Measurements from ENCODE around the gene CTSD.

CTSD gene

GRCh38 chr11:1733009-1733715 is 30.6 kb downstream of the CTSD start:
- peaks cover 28% of the 10 kb centered on the region for H3K9me3 ChIP-seq
- H3K36me3 ChIP-seq, result no peaks in the 10 kb centered on the region
- no peaks in the 10 kb centered on the region for H3K27me3 ChIP-seq
- H3K27ac ChIP-seq, result peak overlapping the region; percentile 58; the same call in 1 of the 2 replicates
- no peak overlapping the region for H3K4me3 ChIP-seq
- H4K20me1 ChIP-seq, result no peaks in the 10 kb centered on the region
- H3K9ac ChIP-seq, result no peak overlapping the region
- no peak for TF ChIP-seq Cebpa-rat (IDR thresholded peaks at IDR 0.05)
- H3K4me1 ChIP-seq, result peaks cover 72% of the 10 kb centered on the region
- peak overlapping the region; percentile 74 for H3K4me2 ChIP-seq

GRCh38 chr11:1732418-1733008 is 31.2 kb downstream of the CTSD start:
- H3K4me1 ChIP-seq, result peaks cover 79% of the 10 kb centered on the region
- no peak for TF ChIP-seq Cebpa-rat (IDR thresholded peaks at IDR 0.05)
- H3K36me3 ChIP-seq, result no peaks in the 10 kb centered on the region
- H3K4me2 ChIP-seq, result peak overlapping the region; percentile 74
- no peak overlapping the region for H3K9ac ChIP-seq
- H3K27me3 ChIP-seq, result no peaks in the 10 kb centered on the region
- H4K20me1 ChIP-seq, result no peaks in the 10 kb centered on the region
- no peak overlapping the region for H3K27ac ChIP-seq
- H3K9me3 ChIP-seq, result peaks cover 22% of the 10 kb centered on the region
- no peak overlapping the region for H3K4me3 ChIP-seq

DNA sequence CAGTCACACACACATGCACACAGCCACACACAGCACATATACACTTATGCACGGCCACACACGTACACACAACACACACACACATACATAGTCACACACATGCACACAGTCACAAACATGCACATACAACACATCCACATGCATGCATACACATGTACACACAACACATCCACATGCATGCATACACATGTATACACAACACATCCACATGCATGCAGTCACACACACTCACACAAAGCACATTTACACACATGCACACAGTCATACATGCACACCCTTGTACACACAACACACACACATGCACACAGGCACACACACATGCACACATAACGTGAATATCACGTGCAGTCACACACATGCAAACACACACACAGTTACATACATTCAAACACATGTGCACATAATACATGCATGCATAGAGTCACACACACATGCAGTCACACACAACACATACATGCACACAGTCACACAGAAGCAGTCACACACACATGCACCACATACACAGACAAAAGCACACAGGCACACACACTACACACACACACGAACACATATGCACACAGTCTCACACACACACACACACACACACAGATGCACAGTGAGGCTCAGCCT is 32.2 kb downstream of the CTSD start:
- no peaks in the 10 kb centered on the region for H3K27me3 ChIP-seq
- H3K9me3 ChIP-seq, result peaks cover 12% of the 10 kb centered on the region
- TF ChIP-seq Cebpa-rat (IDR thresholded peaks at IDR 0.05), result no peak
- H3K4me1 ChIP-seq, result peaks cover 89% of the 10 kb centered on the region
- no peaks in the 10 kb centered on the region for H4K20me1 ChIP-seq
- peak overlapping the region; percentile 88 for H3K4me2 ChIP-seq
- H3K27ac ChIP-seq, result no peak overlapping the region
- no peaks in the 10 kb centered on the region for H3K36me3 ChIP-seq
- H3K9ac ChIP-seq, result no peak overlapping the region
- H3K4me3 ChIP-seq, result no peak overlapping the region

GRCh38 chr11:1730059-1730629 is 33.6 kb downstream of the CTSD start:
- H3K4me1 ChIP-seq, result peaks cover 93% of the 10 kb centered on the region
- H4K20me1 ChIP-seq, result no peaks in the 10 kb centered on the region
- no peaks in the 10 kb centered on the region for H3K36me3 ChIP-seq
- peak overlapping the region; percentile 88 for H3K4me2 ChIP-seq
- no peaks in the 10 kb centered on the region for H3K9me3 ChIP-seq
- no peaks in the 10 kb centered on the region for H3K27me3 ChIP-seq
- peak overlapping the region; percentile 55 for H3K27ac ChIP-seq
- no peak overlapping the region for H3K4me3 ChIP-seq
- no peak overlapping the region; the same call in 1 of the 2 replicates for H3K9ac ChIP-seq
- no peak for TF ChIP-seq Cebpa-rat (IDR thresholded peaks at IDR 0.05)

DNA sequence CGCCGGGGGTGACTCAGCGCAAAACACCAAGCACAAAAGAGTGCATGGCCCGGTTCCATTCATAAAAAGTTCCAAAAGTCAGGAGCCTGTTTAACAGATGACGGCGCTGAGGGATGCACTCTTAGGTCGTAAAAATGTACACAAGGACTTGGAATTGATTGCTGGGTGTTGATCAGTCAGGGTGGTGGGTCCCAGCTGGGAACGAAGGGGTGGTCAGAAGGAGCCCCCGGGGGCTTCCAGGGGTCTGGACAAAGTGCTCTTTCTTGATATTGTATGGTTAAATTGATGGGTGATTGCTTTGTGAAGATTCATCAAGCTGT is 34.1 kb downstream of the CTSD start:
- Histone ChIP-seq H3K4me2 (peak overlapping the region; percentile 88), H3K4me1 (peaks cover 88% of the 10 kb centered on the region), H3K27me3 (no peaks in the 10 kb centered on the region), H3K9ac (peak overlapping the region; percentile 43; the same call in 1 of the 2 replicates), H3K27ac (peak overlapping the region; percentile 55), H3K4me3 (no peak overlapping the region), H3K36me3 (no peaks in the 10 kb centered on the region), H4K20me1 (no peaks in the 10 kb centered on the region), H3K9me3 (no peaks in the 10 kb centered on the region)
- no peak for TF ChIP-seq Cebpa-rat (IDR thresholded peaks at IDR 0.05)

GRCh38 chr11:1728931-1729691 is 34.6 kb downstream of the CTSD start:
- H3K4me3 ChIP-seq, result peak overlapping the region; percentile 52
- H3K27me3 ChIP-seq, result no peaks in the 10 kb centered on the region
- H3K4me2 ChIP-seq, result peak overlapping the region; percentile 88

GRCh38 chr11:1728301-1728700 is 35.4 kb downstream of the CTSD start:
- 0 out of 2 replicates have a peak overlapping the region, but pooled peaks have one; percentile 13 for H3K9ac ChIP-seq
- H3K4me1 ChIP-seq, result peaks cover 75% of the 10 kb centered on the region
- peak overlapping the region; percentile 44; the same call in 1 of the 2 replicates for H3K27ac ChIP-seq
- no peaks in the 10 kb centered on the region for H3K9me3 ChIP-seq
- no peaks in the 10 kb centered on the region for H4K20me1 ChIP-seq
- no peak overlapping the region for H3K4me3 ChIP-seq
- TF ChIP-seq Cebpa-rat (IDR thresholded peaks at IDR 0.05), result no peak
- peak overlapping the region; percentile 88 for H3K4me2 ChIP-seq
- H3K27me3 ChIP-seq, result no peaks in the 10 kb centered on the region
- H3K36me3 ChIP-seq, result no peaks in the 10 kb centered on the region

More at GRCh38 chr11:1728931-1729691, 34.6 kb downstream of the CTSD start:
- Histone ChIP-seq H3K9ac (peak overlapping the region; percentile 43; the same call in 1 of the 2 replicates), H3K9me3 (no peaks in the 10 kb centered on the region), H4K20me1 (no peaks in the 10 kb centered on the region), H3K36me3 (no peaks in the 10 kb centered on the region), H3K4me1 (peaks cover 83% of the 10 kb centered on the region), H3K27ac (peak overlapping the region; percentile 55)
- TF ChIP-seq Cebpa-rat (IDR thresholded peaks at IDR 0.05), result no peak

- Histone ChIP-seq H3K27me3 (no peaks in the 10 kb centered on the region), H3K9me3 (no peaks in the 10 kb centered on the region), H4K20me1 (no peaks in the 10 kb centered on the region)
Observed at GRCh38 chr11:1727861-1728260, 35.9 kb downstream of the CTSD start.

DNA sequence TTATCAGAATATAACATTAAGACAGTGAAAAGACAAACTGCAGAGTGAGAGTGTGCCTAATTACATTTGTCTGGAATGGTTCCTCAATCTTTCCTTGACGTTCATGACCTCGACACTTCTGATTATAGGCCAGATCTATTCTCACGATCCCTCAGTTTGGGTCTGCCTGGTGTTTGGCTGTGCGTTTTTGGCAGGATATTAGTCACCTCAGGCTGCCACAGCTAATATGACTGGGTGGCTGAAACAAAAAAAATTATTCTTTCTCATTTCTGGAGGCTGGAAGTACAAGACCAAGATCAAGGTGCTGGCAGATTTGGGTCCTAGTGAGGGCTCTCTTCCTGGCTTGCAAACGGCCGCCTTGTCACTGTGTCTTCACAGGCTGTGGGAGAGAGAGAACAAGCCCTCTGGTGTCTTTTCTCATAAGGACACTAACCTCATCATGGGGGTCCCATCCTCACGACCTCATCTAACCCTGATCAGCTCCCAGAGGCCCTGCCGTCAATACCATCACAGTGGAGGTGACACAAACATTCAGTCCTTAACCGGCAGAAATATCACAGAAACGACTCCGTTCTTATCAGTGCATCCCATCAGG is 36.5 kb downstream of the CTSD start:
- no peak for TF ChIP-seq Cebpa-rat (IDR thresholded peaks at IDR 0.05)
- H3K4me3 ChIP-seq, result no peak overlapping the region
- H3K9ac ChIP-seq, result no peak overlapping the region
- peak overlapping the region; percentile 88 for H3K4me2 ChIP-seq
- H3K9me3 ChIP-seq, result no peaks in the 10 kb centered on the region
- no peaks in the 10 kb centered on the region for H3K27me3 ChIP-seq
- no peaks in the 10 kb centered on the region for H3K36me3 ChIP-seq
- H3K4me1 ChIP-seq, result peaks cover 64% of the 10 kb centered on the region
- no peaks in the 10 kb centered on the region for H4K20me1 ChIP-seq
- no peak overlapping the region for H3K27ac ChIP-seq

More at GRCh38 chr11:1727861-1728260, 35.9 kb downstream of the CTSD start:
- Histone ChIP-seq H3K4me1 (peaks cover 70% of the 10 kb centered on the region), H3K9ac (0 out of 2 replicates have a peak overlapping the region, but pooled peaks have one; percentile 13), H3K4me2 (peak overlapping the region; percentile 88), H3K4me3 (no peak overlapping the region), H3K27ac (peak overlapping the region; percentile 44; the same call in 1 of the 2 replicates), H3K36me3 (no peaks in the 10 kb centered on the region)
- no peak for TF ChIP-seq Cebpa-rat (IDR thresholded peaks at IDR 0.05)

Measured in BLaER1 (cell line).